K562 (cell line): Measurements from ENCODE around the gene MSTO1. TPM values are rescaled to one million over a fixed set of nuclear protein-coding genes. Genes with fewer than 3 reads are reported as not detected.
A peak's percentile ranks its signal among the peaks of the same experiment; 100 is the strongest.

Source experiments
- ATAC-seq: fragments of 200-7000 bp; cut with Tn5 transposase; 3 replicates; pipeline ENCODE4 v1.9.1; 2020; ENCODE audit warnings: moderate library complexity
- BruUV-seq: library from RNA; stranded (reverse); fragments of 400-500 nt; replicated peaks from 2 replicates; lab custom pipeline; 2021; lab: Mats Ljungman, UMichigan
- CTCF ChIA-PET: fragments of 300-600 bp; formaldehyde crosslinking; extraction: SDS; loops from one replicate; lab custom pipeline; 2021; ENCODE audit warnings: low intra/inter-chr PET ratio; lab: Yijun Ruan, JAX
- POLR2A ChIA-PET: fragments of 300-600, 350-650 bp; sonication (Branson Sonifier 250); formaldehyde crosslinking; extraction: SDS; loops from one replicate; lab custom pipeline; 2021; ENCODE audit warnings: antibody characterized with exemption, inconsistent platforms; lab: Yijun Ruan, JAX
- DNase-seq, 4 experiments: peaks; one replicate each; pipeline versions ENCODE4 v3.0.0 to v3.0.0-alpha.2; 2011 to 2018; ENCODE audit warnings: low spot score in 3 of 4, mixed read lengths in 3 of 4; ENCODE audit errors: extremely low read depth in 1 of 4
- FAIRE-seq: peaks from 2 replicates; lab custom pipeline; 2011; peaks lifted over from hg19 to GRCh38; lab: Jason Lieb, UNC
- H2AFZ ChIP-seq: 2 replicates; pipeline ENCODE4 v1.6.0; 2011; ENCODE audit warnings: low read depth, low read length, control low read depth, inconsistent platforms
- H3K27ac ChIP-seq: fragments of 200-600 bp; 3 replicates; pipeline ENCODE4 v1.8.0; 2011; ENCODE audit warnings: low read depth, mild to moderate bottlenecking, control low read depth, inconsistent platforms, low read length, moderate library complexity, mixed read lengths; ENCODE audit errors: extremely low read depth
- H3K27me3 ChIP-seq, 2 experiments: fragments of 300-600 bp in 1 of 2; 2 replicates in 1 of 2; 3 replicates in 1 of 2; pipeline versions ENCODE4 v1.6.0 to v1.8.0; 2011; ENCODE audit warnings: inconsistent platforms in 2 of 2, low read length in 2 of 2, mild to moderate bottlenecking in 1 of 2, mixed read lengths in 1 of 2, moderate library complexity in 1 of 2; ENCODE audit not compliant: control insufficient read depth in 2 of 2, insufficient read depth in 2 of 2
- H3K36me3 ChIP-seq: fragments of 300-600 bp; 3 replicates; pipeline ENCODE4 v1.8.0; 2011; ENCODE audit warnings: mild to moderate bottlenecking, low read length, inconsistent platforms; ENCODE audit not compliant: control insufficient read depth, insufficient read depth
- H3K4me1 ChIP-seq, 2 experiments: fragments of 200-600 bp in 1 of 2; replicated peaks in 1 of 2; 2 replicates in 1 of 2; 3 replicates in 1 of 2; pipeline versions ENCODE4 v1.5.1 to v1.8.0; 2011; ENCODE audit warnings: inconsistent platforms in 2 of 2, low read length in 2 of 2, mild to moderate bottlenecking in 1 of 2, mixed read lengths in 1 of 2, moderate library complexity in 1 of 2; ENCODE audit not compliant: control insufficient read depth in 2 of 2, insufficient read depth in 2 of 2
- H3K4me2 ChIP-seq: 2 replicates; pipeline ENCODE4 v1.6.1; 2011; ENCODE audit warnings: low read length, control low read depth, inconsistent platforms, mixed read lengths; ENCODE audit not compliant: insufficient read depth
- H3K4me3 ChIP-seq: fragments of 200-600 bp; sonication (generic), shearing (Covaris generic); 2 replicates; pipeline ENCODE4 v1.5.1; 2016; ENCODE audit warnings: control low read depth, inconsistent platforms
- H3K79me2 ChIP-seq: fragments of 200-600 bp; 3 replicates; pipeline ENCODE4 v1.8.0; 2011; ENCODE audit warnings: low read length, inconsistent platforms; ENCODE audit not compliant: control insufficient read depth, insufficient read depth
- H3K9ac ChIP-seq, 2 experiments: 2 replicates each; pipeline versions ENCODE4 v1.6.0 to v1.6.1; 2011; ENCODE audit warnings: low read depth in 2 of 2, low read length in 2 of 2, control low read depth in 1 of 2, inconsistent platforms in 1 of 2, mild to moderate bottlenecking in 1 of 2, mixed read lengths in 1 of 2; ENCODE audit not compliant: insufficient read depth in 1 of 2
- H3K9me1 ChIP-seq: one replicate; pipeline ENCODE4 v1.6.0; 2011; ENCODE audit warnings: inconsistent platforms, mild to moderate bottlenecking, low read length, moderate library complexity; ENCODE audit not compliant: control insufficient read depth, insufficient read depth
- H3K9me3 ChIP-seq: replicated peaks from 2 replicates; pipeline ENCODE4 v1.5.1; 2011; ENCODE audit warnings: low read depth, low read length, inconsistent platforms; ENCODE audit not compliant: control insufficient read depth, insufficient read depth
- H4K20me1 ChIP-seq: replicated peaks from 2 replicates; pipeline ENCODE4 v1.6.1; 2011; ENCODE audit warnings: low read length, inconsistent platforms, mixed read lengths; ENCODE audit not compliant: control insufficient read depth, insufficient read depth
- ARID1B ChIP-seq: fragments of 450-650 bp; IDR thresholded peaks from 2 replicates; pipeline ENCODE4 v1.6.1; 2016; ENCODE audit warnings: antibody characterized with exemption, mild to moderate bottlenecking, inconsistent platforms
- CBFA2T2 ChIP-seq: fragments of 450-650 bp; conservative IDR thresholded peaks from 2 replicates; pipeline ENCODE4 v1.6.1; 2017; ENCODE audit warnings: mild to moderate bottlenecking
- CBFA2T3 ChIP-seq: fragments of 450-650 bp; IDR thresholded peaks from 2 replicates; pipeline ENCODE4 v1.6.1; 2017
- DPF2 ChIP-seq: fragments of 450-650 bp; IDR thresholded peaks from 2 replicates; pipeline ENCODE4 v1.6.1; 2016
- E2F1 ChIP-seq: sonication (generic); formaldehyde crosslinking; IDR thresholded peaks from 2 replicates; pipeline ENCODE4 v1.8.1; 2023; ENCODE audit warnings: mild to moderate bottlenecking, missing genetic modification reagents, moderate library complexity
- EP300 ChIP-seq: IDR thresholded peaks from 2 replicates; pipeline ENCODE4 v1.6.1; 2012; ENCODE audit warnings: low read length, improper control_type of control experiment
- NCOR1 ChIP-seq: fragments of 450-650 bp; IDR thresholded peaks from 2 replicates; pipeline ENCODE4 v1.6.1; 2016; ENCODE audit warnings: mild to moderate bottlenecking, moderate library complexity
- SAFB2 ChIP-seq: fragments of 200-400 bp; formaldehyde crosslinking; IDR thresholded peaks from 2 replicates; pipeline ENCODE4 v1.6.1; 2018; ENCODE audit warnings: borderline replicate concordance, low read length, low read depth, moderate library complexity; ENCODE audit not compliant: severe bottlenecking
- TAL1 ChIP-seq: fragments of 450-650 bp; IDR thresholded peaks from 2 replicates; pipeline ENCODE4 v1.6.1; 2016; ENCODE audit warnings: mild to moderate bottlenecking
- TCF3 ChIP-seq: sonication (generic); formaldehyde crosslinking; IDR thresholded peaks from 2 replicates; pipeline ENCODE4 v1.4.0; 2020; ENCODE audit warnings: mild to moderate bottlenecking, missing genetic modification reagents
- ZKSCAN3 ChIP-seq: fragments of 250-450 bp; sonication (Bioruptor Pico); IDR thresholded peaks from 2 replicates; pipeline ENCODE4 v1.4.0; 2020
- ZNF407 ChIP-seq: fragments of 450-650 bp; IDR thresholded peaks from 2 replicates; pipeline ENCODE4 v1.6.1; 2016; ENCODE audit warnings: low read depth
- in situ Hi-C: fragments of 300-500 bp; cut with MboI; formaldehyde crosslinking; loops from 4 replicates; pipeline ENCODE4 v1.15.0; 2018; ENCODE audit warnings: inconsistent platforms, mixed read lengths
- intact Hi-C: fragments of 100-400 bp; cut with micrococcal nuclease; formaldehyde crosslinking; loops from 2 replicates; pipeline ENCODE4 v1.14.2; 2022
- polyA plus RNA-seq, 8 experiments: library from polyadenylated mRNA; depleted of rRNA in 4 of 8; stranded (reverse) in 5 of 8; unstranded in 3 of 8; fragments of >200 nt; fragmentation: Nextera tagmentation in 2 of 8; fragmentation: Illumina TruSeq in 1 of 8; extraction: Ambion mirVana in 2 of 8; extraction: Trizol in 1 of 8; gene quantifications; 2 replicates each; pipeline versions ENCODE4 v1.2.1 to v1.2.3, GENCODE V29; 2011 to 2014; ENCODE audit warnings: inconsistent platforms in 1 of 8, missing spikeins in 1 of 8
- total RNA-seq, 7 experiments: library from RNA; depleted of rRNA in 6 of 7; stranded (reverse); fragments of >200 nt in 6 of 7; fragmentation: Illumina TruSeq in 2 of 7; extraction: Trizol in 2 of 7; gene quantifications; 2 replicates each; pipeline versions ENCODE4 v1.2.1 to v1.2.3, GENCODE V29; 2011 to 2021; ENCODE audit warnings: low replicate concordance in 1 of 7

The MSTO1 gene
- total and polyA plus RNA-seq, 9 of the 15 experiments (the other 6 are each of a cell fraction or from before 2014, with no cell fraction given), result 18.8 to 71.1 (median 47.3) TPM

- peak; percentile 61; the same call in 1 of the 2 replicates for TF ChIP-seq TAL1
- TF ChIP-seq CBFA2T2, result peak; percentile 41; the same call in 1 of the 2 replicates
- TF ChIP-seq CBFA2T3, result peak; percentile 69
- no peak for TF ChIP-seq SAFB2
- 0 out of 2 replicates have a peak, but pooled peaks have one; percentile 33 for TF ChIP-seq DPF2
- peak; percentile 61; the same call in 1 of the 2 replicates for TF ChIP-seq TCF3 (CRISPR knock-in tag)
- 0 out of 2 replicates have a peak, but pooled peaks have one; percentile 17 for TF ChIP-seq NCOR1
- TF ChIP-seq EP300, result peak; percentile 49; the same call in 1 of the 2 replicates
- TF ChIP-seq ZNF407, result no peak
- peak; percentile 67 for TF ChIP-seq ARID1B
- TF ChIP-seq E2F1, result no peak
- TF ChIP-seq ZKSCAN3 (CRISPR knock-in tag), result no peak
- BruUV-seq, result no TSS peak
- H3K4me2 ChIP-seq, result no peak overlapping the region
- no peak overlapping the region for H3K27ac ChIP-seq
- intact Hi-C loops (no loop called here), in situ Hi-C loops (no loop called here)
- H3K4me3 ChIP-seq, result no peak overlapping the region
- ATAC-seq (peak; percentile 54), FAIRE-seq (peak; percentile 78), DNase-seq (peak in 1 of 4 experiments; percentile 33)
- H3K9me1 ChIP-seq, result no peaks in the 10 kb centered on the region
- H4K20me1 ChIP-seq, result no peaks in the 10 kb centered on the region
- no peaks in the 10 kb centered on the region for H3K79me2 ChIP-seq
- no peaks in the 10 kb centered on the region for H3K36me3 ChIP-seq
- no peaks in the 10 kb centered on the region for H3K27me3 ChIP-seq
- CTCF ChIA-PET, result no interaction called here
- POLR2A ChIA-PET, result no interaction called here
- H3K9me3 ChIP-seq, result peaks cover 7% of the 10 kb centered on the region
- H2AFZ ChIP-seq, result no peak overlapping the region
- H3K9ac ChIP-seq, result no peak overlapping the region
- peaks cover 0 to 7% of the 10 kb centered on the region in 2 experiments; a peak in 1 of 5 replicates for H3K4me1 ChIP-seq
These were observed 30.3 kb downstream of the MSTO1 start for GRCh38 chr1:155640367-155640766.
